NCI-H2227 (cell line): ENCODE results near the gene KIF14.
"Not testable (repeated sequence)": the region's sequence is repeated elsewhere in the genome, so short reads cannot be mapped to it uniquely, and the experiment has no call there.

Experiments used
- DNase-seq: peaks from one replicate; lab custom pipeline; 2025; ENCODE audit not compliant: unreplicated experiment; lab: John Stamatoyannopoulos, UW

Gene KIF14

GRCh38 chr1:200542162-200542561 is 78.4 kb downstream of the KIF14 start:
- no peak for DNase-seq

- DNase-seq = no peak
Measured at GRCh38 chr1:200540281-200540680, 80.3 kb downstream of the KIF14 start.

- no peak for DNase-seq
Measured at GRCh38 chr1:200538179-200538578, 82.4 kb downstream of the KIF14 start.

DNA sequence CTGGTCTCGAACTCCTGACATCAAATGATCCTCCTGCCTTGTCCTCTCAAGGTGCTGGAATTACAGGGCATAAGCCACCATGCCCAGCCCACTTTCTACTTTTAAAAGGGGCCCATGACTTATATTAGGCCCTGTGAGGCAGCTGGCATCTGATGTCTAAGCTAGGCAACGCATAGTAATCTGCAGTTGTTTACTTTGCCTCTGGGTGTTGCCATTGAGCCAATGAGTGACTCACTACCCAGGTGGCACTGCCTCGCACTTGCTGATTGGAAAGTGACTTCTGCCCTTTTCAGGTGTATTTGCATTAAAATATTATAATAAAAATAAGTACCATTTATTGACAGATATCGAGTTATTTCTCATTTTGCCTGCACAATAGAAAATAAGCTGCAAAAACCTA is 84.9 kb downstream of the KIF14 start:
- peak; percentile 21 for DNase-seq

DNA sequence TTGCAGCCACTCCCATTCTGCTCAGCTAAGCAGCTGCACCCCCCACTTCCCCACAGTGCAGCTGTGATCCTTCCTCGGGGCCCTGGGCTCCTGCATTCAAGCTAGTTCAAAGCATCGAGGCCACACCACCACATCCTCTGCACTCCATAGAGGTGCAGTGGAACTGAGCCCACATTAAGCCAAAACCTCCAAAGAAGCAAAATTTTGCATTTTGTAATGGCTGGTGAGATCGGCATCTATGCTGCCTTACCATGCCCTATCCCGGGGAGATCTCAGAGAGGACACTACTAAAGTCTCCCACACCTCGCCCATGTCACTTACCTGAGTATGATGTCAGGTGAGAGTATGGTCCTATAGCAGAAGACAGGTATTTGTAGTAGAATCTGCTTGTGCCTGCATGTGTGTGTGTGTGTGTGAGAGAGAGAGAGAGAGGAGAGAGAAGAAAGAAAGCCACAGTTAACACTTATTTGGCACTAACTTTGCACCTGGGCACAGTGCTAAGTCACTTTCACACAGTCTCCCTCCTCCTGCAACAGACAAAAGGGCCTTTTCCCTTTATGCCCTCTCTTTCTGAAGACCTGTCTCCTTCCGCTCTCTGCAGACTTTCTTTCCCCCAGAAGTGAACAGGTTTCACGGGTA is 89.8 kb downstream of the KIF14 start:
- DNase-seq = no peak

- DNase-seq = no peak
Measured at GRCh38 chr1:200528858-200529606, 91.5 kb downstream of the KIF14 start.

DNA sequence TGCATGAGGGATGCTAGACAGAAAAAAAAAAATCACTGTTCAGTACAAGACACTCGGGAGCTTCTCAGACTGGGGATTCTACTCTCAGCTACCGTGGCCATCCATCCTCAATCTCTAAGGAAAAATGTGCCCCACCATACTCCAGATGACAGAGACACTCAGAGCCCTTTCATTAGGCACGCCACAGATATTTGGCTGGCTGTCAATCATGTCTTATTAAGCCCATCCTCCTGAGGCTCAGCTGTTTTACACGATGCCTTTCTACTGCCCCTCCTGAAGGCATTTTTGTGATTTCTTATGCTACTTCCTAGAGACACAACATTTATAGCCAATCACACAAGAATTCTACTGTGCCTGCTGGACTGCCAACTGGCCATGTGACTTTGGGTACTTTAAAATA is 92.9 kb downstream of the KIF14 start:
- no peak for DNase-seq

DNA sequence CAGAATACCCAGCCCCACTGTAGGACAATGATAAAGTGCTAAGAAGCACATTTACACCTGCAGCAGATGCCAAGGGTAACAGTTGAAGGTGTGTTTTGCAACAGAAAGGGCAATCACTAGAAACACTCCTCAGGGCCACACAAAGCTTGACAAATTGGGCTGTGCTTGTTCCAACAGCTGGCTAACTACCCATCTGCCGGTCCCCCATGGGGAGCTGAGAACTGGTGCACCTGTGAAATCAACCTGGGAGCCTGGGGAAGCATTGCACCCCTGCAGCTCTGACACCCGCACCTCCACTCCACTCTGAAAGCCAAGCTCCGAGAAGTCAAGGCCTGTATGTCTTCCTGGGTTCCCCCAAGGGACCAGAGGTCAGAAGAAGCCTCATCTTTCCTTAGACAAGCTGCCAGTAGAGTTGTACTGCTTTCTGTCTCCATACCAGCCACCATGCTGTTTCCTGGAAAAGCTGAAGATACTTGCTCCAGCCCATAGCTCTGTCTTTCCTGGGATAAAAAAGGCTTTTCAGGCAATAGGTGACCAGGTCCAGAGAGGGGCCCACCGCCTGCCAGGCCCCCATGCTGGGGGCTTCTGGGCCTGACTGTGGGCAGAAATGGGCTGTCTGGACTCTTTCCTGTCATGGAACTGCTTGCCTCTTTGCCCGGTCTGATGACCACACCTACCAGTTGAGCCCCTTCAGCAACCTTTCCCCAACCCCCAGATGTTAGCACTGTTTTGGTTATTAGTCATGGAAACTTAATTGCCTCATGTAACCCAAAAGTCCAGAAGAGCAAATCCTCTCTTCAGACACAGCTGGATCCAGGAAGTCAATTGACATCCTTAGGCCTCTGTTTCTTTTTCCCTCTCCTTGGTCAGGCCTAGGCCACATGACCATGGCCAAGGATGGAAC is 93.6 kb downstream of the KIF14 start:
- no peak for DNase-seq

- DNase-seq = no peak
Measured at GRCh38 chr1:200525090-200525987, 95.2 kb downstream of the KIF14 start.

- not testable (repeated sequence) for DNase-seq
Measured at GRCh38 chr1:200524551-200524950, 96.0 kb downstream of the KIF14 start.

DNA sequence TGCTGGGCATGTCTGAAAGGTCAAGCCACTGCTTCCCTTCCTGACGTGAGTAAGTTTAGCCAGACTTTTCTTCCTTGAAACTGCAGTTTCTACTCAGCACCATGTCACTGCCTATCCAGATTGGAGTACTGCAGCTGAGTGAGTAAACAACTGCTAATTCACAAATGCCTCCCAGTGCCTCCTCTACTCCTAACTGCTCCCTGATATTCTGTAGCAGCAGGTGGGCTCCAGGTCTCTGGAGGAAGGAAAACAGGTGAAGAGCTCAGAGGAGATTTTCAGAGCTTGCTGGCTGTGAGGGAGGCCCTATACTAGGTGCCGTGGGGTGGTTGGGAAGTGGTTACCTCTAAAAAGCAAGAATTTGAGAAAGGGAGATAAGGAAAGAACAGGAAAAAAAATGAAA is 96.5 kb downstream of the KIF14 start:
- DNase-seq = no peak

GRCh38 chr1:200520735-200521134 is 99.8 kb downstream of the KIF14 start:
- no peak for DNase-seq

DNA sequence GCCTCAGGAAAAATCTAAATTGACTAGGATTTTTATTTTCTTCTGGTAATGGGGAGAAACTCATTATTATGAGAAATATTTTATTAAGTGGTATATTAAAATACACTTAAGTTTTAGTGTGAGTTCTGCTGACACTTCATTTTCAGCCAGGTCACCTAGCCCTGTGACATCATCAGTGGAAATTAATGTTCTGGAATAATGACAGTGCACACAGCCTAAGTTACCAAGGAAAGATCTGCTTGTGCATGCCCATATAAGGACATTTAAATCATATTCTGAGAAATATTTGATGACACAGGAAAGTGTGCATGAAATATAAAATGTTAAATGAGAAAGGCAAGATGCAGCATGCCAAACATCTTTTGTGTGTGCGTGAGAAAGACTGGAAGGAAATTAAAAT is 102.0 kb downstream of the KIF14 start:
- peak; percentile 13 for DNase-seq

- no peak for DNase-seq
Measured at GRCh38 chr1:200512191-200512590, 108.4 kb downstream of the KIF14 start.

GRCh38 chr1:200510228-200510623 is 110.3 kb downstream of the KIF14 start:
- DNase-seq = peak; percentile 91

GRCh38 chr1:200506471-200506870 is 114.1 kb downstream of the KIF14 start:
- DNase-seq = peak; percentile 84

DNA sequence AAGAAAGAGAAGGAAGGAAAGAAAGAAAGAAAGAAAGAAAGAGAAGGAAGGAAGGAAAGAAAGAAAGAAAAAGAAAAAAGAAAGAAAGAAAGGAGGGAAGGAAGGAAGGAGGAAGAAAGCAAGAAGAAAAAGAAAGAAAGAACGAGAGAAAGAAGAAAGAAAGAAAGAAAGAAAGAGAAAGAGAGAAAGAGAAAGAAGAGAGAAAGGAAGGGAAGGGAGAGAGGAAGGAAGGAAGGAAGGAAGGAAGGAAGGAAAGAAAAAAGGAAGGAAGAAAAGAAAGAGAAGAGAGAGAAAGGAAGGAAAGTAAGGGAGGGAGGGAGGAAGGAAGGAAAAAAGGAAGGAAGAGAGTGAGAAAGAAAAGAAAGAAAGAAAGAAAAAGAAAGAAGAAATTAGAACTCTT is 115.3 kb downstream of the KIF14 start:
- no peak for DNase-seq
